ENCODE measurements around the gene AZI2. TPM values are rescaled to one million over a fixed set of nuclear protein-coding genes. Genes with fewer than 3 reads are reported as not detected.
A peak's percentile ranks its signal among the peaks of the same experiment; 100 is the strongest.

Gene AZI2
- total RNA-seq = 43.7 and 44.8 TPM in 2 replicates

GRCh38 chr3:28348629-28349468 is at the start of gene AZI2, which contains the start of gene ZCWPW2:
AZI2 (minus strand) TSS chr3:28348824; CDS start chr3:28340617, 8,207 bp downstream.
ZCWPW2 (plus strand) TSS chr3:28348721; CDS start chr3:28413069, 64,348 bp downstream.
- Mint-ChIP-seq H3K4me3 (peak within 1 kb of the TSS; percentile 98), H3K4me1 (ENCODE audit: low read depth) (peaks cover 66% of the 10 kb centered on the region), H3K9me3 (peaks cover 15% of the 10 kb centered on the region), H3K27ac (peak within 1 kb of the TSS; percentile 98), H3K27me3 (ENCODE audit: insufficient read depth) (no peaks in the 10 kb centered on the region), H3K36me3 (ENCODE audit: low read depth) (peaks cover 20% of the 10 kb centered on the region)
- peak; percentile 90 for DNase-seq (ENCODE audit: low spot score)
- intact Hi-C loops (cut with micrococcal nuclease) = loop anchor here (1.0 to 10.0 kb wide), 11 partner anchors 23 to 1998 kb away; partner anchors contain the start of genes CMC1, NEK10, RBMS3 and SLC4A7

GRCh38 chr3:28388978-28389377 is 40.4 kb upstream of the AZI2 start:
- Mint-ChIP-seq H3K36me3 (ENCODE audit: low read depth) (no peaks in the 10 kb centered on the region), H3K27me3 (ENCODE audit: insufficient read depth) (no peaks in the 10 kb centered on the region), H3K9me3 (peaks cover 13% of the 10 kb centered on the region), H3K27ac (no peak overlapping the region), H3K4me1 (ENCODE audit: low read depth) (no peaks in the 10 kb centered on the region), H3K4me3 (no peak overlapping the region)
- intact Hi-C loops (cut with micrococcal nuclease) = no loop called here
- no peak for DNase-seq (ENCODE audit: low spot score)

GRCh38 chr3:28386049-28386448 is 37.4 kb upstream of the AZI2 start:
- no peak for DNase-seq (ENCODE audit: low spot score)
- H3K9me3 Mint-ChIP-seq = no peaks in the 10 kb centered on the region
- H3K4me1 Mint-ChIP-seq (ENCODE audit: low read depth) = no peaks in the 10 kb centered on the region
- H3K27me3 Mint-ChIP-seq (ENCODE audit: insufficient read depth) = no peaks in the 10 kb centered on the region
- H3K4me3 Mint-ChIP-seq = no peak overlapping the region
- no peak overlapping the region for H3K27ac Mint-ChIP-seq
- intact Hi-C loops (cut with micrococcal nuclease) = no loop called here
- no peaks in the 10 kb centered on the region for H3K36me3 Mint-ChIP-seq (ENCODE audit: low read depth)

GRCh38 chr3:28376424-28376823 is 27.8 kb upstream of the AZI2 start:
- intact Hi-C loops (cut with micrococcal nuclease) = no loop called here
- no peak for DNase-seq (ENCODE audit: low spot score)
- Mint-ChIP-seq H3K27ac (no peak overlapping the region), H3K4me3 (no peak overlapping the region), H3K27me3 (ENCODE audit: insufficient read depth) (no peaks in the 10 kb centered on the region), H3K4me1 (ENCODE audit: low read depth) (no peaks in the 10 kb centered on the region), H3K9me3 (peaks cover 17% of the 10 kb centered on the region), H3K36me3 (ENCODE audit: low read depth) (no peaks in the 10 kb centered on the region)

GRCh38 chr3:28349469-28350000 is 911 bp upstream of the AZI2 start:
- Mint-ChIP-seq H3K27ac (peak overlapping the region; percentile 98), H3K9me3 (peaks cover 18% of the 10 kb centered on the region), H3K36me3 (ENCODE audit: low read depth) (peaks cover 23% of the 10 kb centered on the region), H3K4me3 (peak overlapping the region; percentile 98), H3K4me1 (ENCODE audit: low read depth) (peaks cover 66% of the 10 kb centered on the region), H3K27me3 (ENCODE audit: insufficient read depth) (no peaks in the 10 kb centered on the region)
- intact Hi-C loops (cut with micrococcal nuclease) = loop anchor here (1.0 to 10.0 kb wide), 9 partner anchors 108 to 1998 kb away; partner anchors contain the start of genes CMC1, NEK10, RBMS3 and SLC4A7
- DNase-seq (ENCODE audit: low spot score) = no peak

GRCh38 chr3:28348265-28348628 is 377 bp downstream of the AZI2 start:
- no peaks in the 10 kb centered on the region for H3K27me3 Mint-ChIP-seq (ENCODE audit: insufficient read depth)
- intact Hi-C loops (cut with micrococcal nuclease) = loop anchor here (1.0 to 10.0 kb wide), 7 partner anchors 22 to 1999 kb away; partner anchors contain the start of gene RBMS3
- H3K4me1 Mint-ChIP-seq (ENCODE audit: low read depth) = peaks cover 70% of the 10 kb centered on the region

GRCh38 chr3:28347374-28348264 is 1.0 kb downstream of the AZI2 start:
- peaks cover 20% of the 10 kb centered on the region for H3K36me3 Mint-ChIP-seq (ENCODE audit: low read depth)
- DNase-seq (ENCODE audit: low spot score) = no peak
- intact Hi-C loops (cut with micrococcal nuclease) = loop anchor here (1.0 to 10.0 kb wide), 7 partner anchors 21 to 2000 kb away; partner anchors contain the start of gene RBMS3
- peak overlapping the region; percentile 98 for H3K4me3 Mint-ChIP-seq
- no peaks in the 10 kb centered on the region for H3K27me3 Mint-ChIP-seq (ENCODE audit: insufficient read depth)
- H3K9me3 Mint-ChIP-seq = peaks cover 10% of the 10 kb centered on the region
- peak overlapping the region; percentile 98 for H3K27ac Mint-ChIP-seq
- peaks cover 76% of the 10 kb centered on the region for H3K4me1 Mint-ChIP-seq (ENCODE audit: low read depth)

More at GRCh38 chr3:28348265-28348628, 377 bp downstream of the AZI2 start:
- peak overlapping the region; percentile 98 for H3K27ac Mint-ChIP-seq
- H3K36me3 Mint-ChIP-seq (ENCODE audit: low read depth) = peaks cover 18% of the 10 kb centered on the region
- peaks cover 10% of the 10 kb centered on the region for H3K9me3 Mint-ChIP-seq
- DNase-seq (ENCODE audit: low spot score) = no peak
- H3K4me3 Mint-ChIP-seq = peak overlapping the region; percentile 98

- Mint-ChIP-seq H3K4me3 (no peak overlapping the region), H3K4me1 (ENCODE audit: low read depth) (peaks cover 72% of the 10 kb centered on the region), H3K27me3 (ENCODE audit: insufficient read depth) (no peaks in the 10 kb centered on the region), H3K36me3 (ENCODE audit: low read depth) (peaks cover 11% of the 10 kb centered on the region), H3K27ac (no peak overlapping the region), H3K9me3 (no peaks in the 10 kb centered on the region)
- no peak for DNase-seq (ENCODE audit: low spot score)
- intact Hi-C loops (cut with micrococcal nuclease) = loop anchor here (5.0 to 10.0 kb wide), 4 partner anchors 713 to 2002 kb away; partner anchors contain the start of gene RBMS3
Measured at GRCh38 chr3:28345690-28346089, 2.9 kb downstream of the AZI2 start.

GRCh38 chr3:28343144-28343543 is 5.5 kb downstream of the AZI2 start:
- H3K27me3 Mint-ChIP-seq (ENCODE audit: insufficient read depth) = no peaks in the 10 kb centered on the region
- peak overlapping the region; percentile 51 for H3K27ac Mint-ChIP-seq
- intact Hi-C loops (cut with micrococcal nuclease) = loop anchor here (10.0 kb wide), 2 partner anchors 842 to 942 kb away; partner anchors contain the start of gene RBMS3
- no peak for DNase-seq (ENCODE audit: low spot score)
- peaks cover 62% of the 10 kb centered on the region for H3K4me1 Mint-ChIP-seq (ENCODE audit: low read depth)
- H3K4me3 Mint-ChIP-seq = no peak overlapping the region
- H3K36me3 Mint-ChIP-seq (ENCODE audit: low read depth) = peaks cover 9% of the 10 kb centered on the region
- H3K9me3 Mint-ChIP-seq = no peaks in the 10 kb centered on the region

- peaks cover 27% of the 10 kb centered on the region for H3K4me1 Mint-ChIP-seq (ENCODE audit: low read depth)
- H3K27ac Mint-ChIP-seq = no peak overlapping the region
- no peak for DNase-seq (ENCODE audit: low spot score)
- no peak overlapping the region for H3K4me3 Mint-ChIP-seq
- intact Hi-C loops (cut with micrococcal nuclease) = no loop called here
- H3K9me3 Mint-ChIP-seq = no peaks in the 10 kb centered on the region
- peaks cover 26% of the 10 kb centered on the region for H3K36me3 Mint-ChIP-seq (ENCODE audit: low read depth)
- no peaks in the 10 kb centered on the region for H3K27me3 Mint-ChIP-seq (ENCODE audit: insufficient read depth)
Measured at GRCh38 chr3:28337230-28337629, 11.4 kb downstream of the AZI2 start.

- H3K27ac Mint-ChIP-seq = no peak overlapping the region
- H3K4me3 Mint-ChIP-seq = no peak overlapping the region
Measured at GRCh38 chr3:28335246-28335645, 13.4 kb downstream of the AZI2 start.

GRCh38 chr3:28334552-28334951 is 14.1 kb downstream of the AZI2 start:
- no peak overlapping the region for H3K4me3 Mint-ChIP-seq
- no peaks in the 10 kb centered on the region for H3K9me3 Mint-ChIP-seq
- peaks cover 33% of the 10 kb centered on the region for H3K36me3 Mint-ChIP-seq (ENCODE audit: low read depth)
- H3K4me1 Mint-ChIP-seq (ENCODE audit: low read depth) = peaks cover 14% of the 10 kb centered on the region
- no peak for DNase-seq (ENCODE audit: low spot score)
- H3K27ac Mint-ChIP-seq = no peak overlapping the region
- peaks cover 1% of the 10 kb centered on the region for H3K27me3 Mint-ChIP-seq (ENCODE audit: insufficient read depth)
- intact Hi-C loops (cut with micrococcal nuclease) = loop anchor here (5.0 kb wide), 1 partner anchor 1022 kb away; no protein-coding TSS in a partner anchor

More at GRCh38 chr3:28335246-28335645, 13.4 kb downstream of the AZI2 start:
- Mint-ChIP-seq H3K27me3 (ENCODE audit: insufficient read depth) (peaks cover 1% of the 10 kb centered on the region), H3K4me1 (ENCODE audit: low read depth) (peaks cover 19% of the 10 kb centered on the region), H3K9me3 (no peaks in the 10 kb centered on the region), H3K36me3 (ENCODE audit: low read depth) (peaks cover 33% of the 10 kb centered on the region)
- intact Hi-C loops (cut with micrococcal nuclease) = no loop called here
- no peak for DNase-seq (ENCODE audit: low spot score)

Data from activated T-helper 1 cell treated with anti-CD3 and anti-CD28 coated beads, Interleukin-12 subunit alpha, Interleukin-12 subunit beta, Interleukin-2, Interleukin-4 antibody, amounts not matched to agents 30 ng/mL and 10 ng/mL and 1 ng/mL, durations not matched to agents 14 hours and 24 hours and 36 hours (primary cell).